Choroid plexus epithelial cell (primary cell): ENCODE measurements around the gene RGS17.
"Not testable (repeated sequence)": the region's sequence is repeated elsewhere in the genome, so short reads cannot be mapped to it uniquely, and the experiment has no call there.

Experiments
- DNase-seq: peaks from one replicate; pipeline ENCODE4 v3.0.0-alpha.2; 2010; ENCODE audit warnings: low read depth
- H3K4me3 ChIP-seq: 2 replicates; pipeline ENCODE4 v1.5.1; 2011; ENCODE audit warnings: low read depth, mild to moderate bottlenecking, control low read depth, low read length, moderate library complexity
- CTCF ChIP-seq: conservative IDR thresholded peaks from 2 replicates; pipeline ENCODE4 v1.5.1; 2011; ENCODE audit warnings: low read depth, mild to moderate bottlenecking, control low read depth, inconsistent platforms, low read length, moderate library complexity

The RGS17 gene

GRCh38 chr6:153000243-153000642 is 130.8 kb downstream of the RGS17 start:
- no peak for TF ChIP-seq CTCF
- no peak for DNase-seq
- H3K4me3 ChIP-seq, result no peak overlapping the region

- not testable (repeated sequence) for DNase-seq, H3K4me3 ChIP-seq
Observed at GRCh38 chr6:152999538-152999937, 131.5 kb downstream of the RGS17 start.

- no peak for TF ChIP-seq CTCF
- no peak overlapping the region for H3K4me3 ChIP-seq
- DNase-seq, result no peak
Observed at GRCh38 chr6:152993847-152994246, 137.2 kb downstream of the RGS17 start.

GRCh38 chr6:152993431-152993830 is 137.7 kb downstream of the RGS17 start:
- peak; percentile 47 for TF ChIP-seq CTCF
- no peak overlapping the region for H3K4me3 ChIP-seq
- DNase-seq, result peak; percentile 36

- H3K4me3 ChIP-seq, result no peak overlapping the region
- TF ChIP-seq CTCF, result no peak
- no peak for DNase-seq
Observed at GRCh38 chr6:152986978-152987377, 144.1 kb downstream of the RGS17 start.

GRCh38 chr6:152985300-152985699 is 145.8 kb downstream of the RGS17 start:
- not testable (repeated sequence) for H3K4me3 ChIP-seq, DNase-seq

- H3K4me3 ChIP-seq, result peak overlapping the region; percentile 67
- no peak for TF ChIP-seq CTCF
- no peak for DNase-seq
Observed at GRCh38 chr6:152984513-152984872, 146.6 kb downstream of the RGS17 start.

- no peak for TF ChIP-seq CTCF
- H3K4me3 ChIP-seq, result peak overlapping the region; percentile 67
- peak; percentile 83 for DNase-seq
Observed at GRCh38 chr6:152983637-152984512, 147.2 kb downstream of the RGS17 start.
